NCI-H2171 (cell line): Measurements from ENCODE around the gene PHKG2.
A peak's percentile ranks its signal among the peaks of the same experiment; 100 is the strongest.

ENCODE experiments used
- DNase-seq: peaks from one replicate; lab custom pipeline; 2025; lab: John Stamatoyannopoulos, UW

The PHKG2 gene

DNA sequence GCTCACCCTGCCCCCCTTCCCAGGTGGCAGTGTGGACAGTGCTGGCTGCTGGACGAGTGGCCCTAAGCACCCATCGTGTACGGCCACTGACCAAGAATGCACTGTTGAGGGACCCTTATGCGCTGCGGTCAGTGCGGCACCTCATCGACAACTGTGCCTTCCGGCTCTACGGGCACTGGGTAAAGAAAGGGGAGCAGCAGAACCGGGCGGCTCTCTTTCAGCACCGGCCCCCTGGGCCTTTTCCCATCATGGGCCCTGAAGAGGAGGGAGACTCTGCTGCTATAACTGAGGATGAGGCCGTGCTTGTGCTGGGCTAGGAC is 8.5 kb downstream of the PHKG2 start:
- no peak for DNase-seq

DNA sequence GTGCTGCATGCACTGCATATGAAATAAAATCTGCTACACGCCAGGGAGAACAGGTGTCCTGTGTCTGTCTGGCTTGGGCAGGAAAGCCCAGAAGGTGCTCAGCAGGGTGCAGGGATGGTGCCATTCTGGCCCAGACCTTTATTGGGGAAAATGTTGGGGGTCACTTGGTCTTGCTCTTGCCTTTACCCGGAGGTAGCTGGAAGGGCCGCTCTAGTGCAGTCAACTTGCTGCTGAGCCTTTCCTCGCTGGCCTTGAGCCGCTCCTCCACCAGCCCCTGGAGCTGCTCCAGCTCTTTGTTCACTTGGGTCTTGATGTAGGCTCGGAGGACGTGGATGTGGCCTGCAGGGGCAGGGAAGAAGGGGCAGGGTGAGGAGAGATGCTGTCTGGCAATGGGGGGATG is 9.1 kb downstream of the PHKG2 start:
- DNase-seq = no peak

DNA sequence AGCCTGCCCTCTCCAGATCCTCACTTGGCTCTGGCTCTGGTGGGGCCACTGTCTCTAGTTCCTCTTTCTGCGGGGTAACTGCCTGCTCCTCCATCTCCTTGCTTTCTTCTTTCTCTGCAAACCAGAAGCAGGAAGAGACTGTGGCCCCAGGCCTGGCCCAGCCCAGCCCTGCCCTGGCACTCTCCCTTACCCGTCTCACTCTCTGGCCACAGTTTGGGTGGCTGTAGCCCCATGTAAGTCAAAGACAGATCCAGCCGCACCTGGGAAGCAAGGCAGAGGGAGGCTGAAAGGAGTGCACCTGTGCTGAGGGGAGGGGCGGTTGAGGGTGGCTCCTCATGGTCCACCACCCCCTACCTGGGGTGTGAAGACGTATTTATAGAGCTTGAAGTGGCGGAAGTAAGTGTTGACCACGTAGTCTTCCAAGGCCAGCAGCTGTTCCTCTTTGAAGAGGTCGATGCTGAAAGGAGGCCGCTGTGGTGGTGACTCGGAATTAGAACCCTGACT is 10.8 kb downstream of the PHKG2 start:
- DNase-seq = no peak

DNA sequence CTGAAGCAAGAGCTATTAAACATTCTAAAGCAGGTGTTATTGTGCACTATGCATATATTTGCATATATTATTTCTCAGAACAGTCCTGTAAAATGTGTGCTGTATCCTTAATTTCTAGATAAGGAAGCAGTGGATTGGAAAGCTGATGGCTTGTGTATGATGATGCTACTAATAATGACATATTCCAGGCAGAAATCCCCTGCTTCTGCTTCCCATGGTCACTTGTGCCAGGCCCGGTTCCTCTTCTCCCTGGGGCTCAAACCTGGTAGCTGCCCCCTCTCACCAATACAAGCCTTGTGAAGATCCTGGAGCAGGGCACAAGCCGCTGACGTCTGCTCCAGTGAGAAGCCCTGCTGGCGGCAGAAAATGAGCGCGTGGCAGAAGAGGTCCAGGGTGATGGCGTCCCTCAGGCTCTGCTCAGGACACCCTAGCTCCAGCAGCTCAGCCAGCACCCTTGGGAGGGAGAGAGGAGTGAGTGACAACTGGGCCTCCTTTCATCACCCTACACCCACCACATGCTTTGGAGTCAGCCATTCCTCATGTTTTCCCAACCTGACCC is 11.9 kb downstream of the PHKG2 start:
- no peak for DNase-seq

DNA sequence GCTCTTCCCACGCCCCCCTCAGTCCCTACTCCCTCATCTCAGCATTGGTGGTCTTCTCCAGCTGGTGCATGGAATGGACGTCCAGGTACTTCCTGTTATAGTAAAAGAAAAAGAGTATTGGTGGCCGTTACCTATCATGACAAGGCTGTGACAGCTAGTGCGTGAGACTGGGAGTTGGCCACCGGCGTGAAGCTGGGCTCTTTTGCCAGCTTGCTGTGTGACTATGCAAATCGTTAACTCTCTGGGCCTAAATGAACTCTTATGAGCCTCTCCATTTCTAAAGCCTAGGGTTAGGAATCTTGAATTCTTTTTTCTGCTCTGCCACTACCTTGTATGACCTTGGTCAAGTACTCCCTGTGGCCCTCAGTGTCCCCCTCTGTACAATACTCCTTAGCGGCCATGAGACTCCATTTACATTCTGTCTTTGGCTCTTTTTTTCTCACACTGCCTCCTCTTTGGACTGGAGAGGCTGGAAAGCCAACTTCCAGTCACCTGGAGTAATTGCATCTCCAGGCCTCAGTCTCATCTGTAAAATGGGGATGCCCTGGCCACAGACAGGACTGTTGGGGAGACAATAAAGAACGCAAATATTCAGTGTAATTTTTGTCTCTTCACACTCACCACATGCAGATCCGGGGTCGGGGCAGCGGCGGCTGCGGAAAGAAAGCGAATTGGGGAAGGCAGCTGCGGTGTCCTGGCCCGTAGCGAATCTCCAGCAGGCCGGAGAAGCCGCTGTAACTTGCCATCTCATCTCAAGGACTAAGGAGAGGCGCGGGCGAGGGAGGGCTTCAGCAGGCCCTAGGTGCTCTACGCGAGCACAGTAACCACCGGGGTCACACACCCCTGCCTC is 12.6 kb downstream of the PHKG2 start:
- DNase-seq = no peak

DNA sequence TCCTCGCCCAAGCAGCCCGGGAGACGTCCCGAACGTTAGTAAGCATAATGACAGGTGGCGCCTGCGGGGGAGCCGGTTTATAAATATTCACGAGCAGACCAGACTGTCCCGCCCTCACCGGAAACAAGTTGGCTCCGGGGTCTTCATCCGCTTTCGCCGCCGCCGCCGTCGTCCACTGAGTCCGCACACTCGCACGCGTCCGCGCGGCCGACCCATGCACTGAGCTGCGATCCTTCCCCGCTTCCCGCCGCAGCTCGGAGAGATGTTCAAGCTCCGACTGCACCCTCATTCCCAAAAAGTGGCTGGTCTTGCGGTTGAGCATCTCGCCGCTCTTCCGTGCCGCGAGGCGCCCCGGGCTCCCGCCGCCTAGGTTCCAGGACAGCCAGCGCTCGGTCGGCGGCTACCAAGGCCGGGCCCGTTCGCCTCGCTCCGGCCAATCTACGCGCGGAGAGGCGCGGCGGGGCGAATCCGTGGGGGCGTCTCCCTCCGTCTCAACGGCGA is 13.3 kb downstream of the PHKG2 start:
- peak; percentile 55 for DNase-seq

DNA sequence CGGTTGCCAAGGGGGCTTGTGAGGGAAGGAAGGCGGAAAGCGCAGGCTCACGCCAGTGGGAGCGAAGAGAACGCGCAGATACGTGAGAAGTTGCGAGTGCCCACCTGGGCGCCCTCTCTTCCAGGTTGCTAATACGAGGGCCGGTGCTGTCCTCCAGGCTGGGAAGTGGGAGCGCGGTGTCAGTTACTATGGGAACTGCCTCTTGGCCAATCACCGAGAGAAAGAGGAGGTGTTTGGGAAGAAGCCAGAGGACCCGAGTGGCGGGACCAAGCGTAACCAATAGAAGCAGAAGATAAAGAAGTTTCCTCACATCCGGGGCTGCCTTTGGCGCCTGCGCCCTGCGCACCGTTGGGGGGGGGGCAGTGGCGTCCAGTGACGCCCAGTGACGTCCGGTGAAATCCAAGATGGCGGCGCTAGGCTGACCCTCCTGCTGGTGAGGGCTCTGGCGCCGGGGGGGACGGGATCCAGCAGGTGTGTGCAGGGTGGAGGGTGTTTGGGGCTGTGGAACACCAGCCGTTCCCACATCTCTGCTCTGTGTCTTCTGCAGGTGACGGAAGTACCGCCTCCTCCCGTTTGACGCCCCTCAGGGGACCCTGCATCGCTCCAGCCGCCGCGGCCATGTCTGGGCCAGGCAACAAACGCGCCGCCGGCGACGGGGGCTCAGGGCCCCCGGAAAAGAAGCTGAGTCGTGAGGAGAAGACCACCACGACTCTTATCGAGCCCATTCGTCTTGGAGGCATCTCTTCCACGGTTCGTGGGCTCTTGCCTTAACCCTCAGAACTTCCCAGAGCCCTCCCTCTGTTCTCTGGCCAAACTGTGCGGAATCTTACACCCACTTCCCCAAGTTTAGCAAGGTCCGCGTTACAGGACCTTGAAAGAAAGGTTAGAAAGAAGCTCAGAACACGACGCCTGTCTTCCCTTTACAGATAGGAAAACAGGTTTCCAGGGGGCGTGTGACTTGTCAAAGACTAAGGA is 14.0 kb downstream of the PHKG2 start, which contains the start of the genes CFAP119 and RNF40:
TSS of gene CFAP119 (minus strand) at position 135 of the 975 bp plus-strand sequence. CDS start 314 bp downstream, outside the sequence.
TSS of gene RNF40 (plus strand) at position 395 of the 975 bp plus-strand sequence. CDS start at position 619, 224 bp downstream.
- peak; percentile 93 for DNase-seq

DNA sequence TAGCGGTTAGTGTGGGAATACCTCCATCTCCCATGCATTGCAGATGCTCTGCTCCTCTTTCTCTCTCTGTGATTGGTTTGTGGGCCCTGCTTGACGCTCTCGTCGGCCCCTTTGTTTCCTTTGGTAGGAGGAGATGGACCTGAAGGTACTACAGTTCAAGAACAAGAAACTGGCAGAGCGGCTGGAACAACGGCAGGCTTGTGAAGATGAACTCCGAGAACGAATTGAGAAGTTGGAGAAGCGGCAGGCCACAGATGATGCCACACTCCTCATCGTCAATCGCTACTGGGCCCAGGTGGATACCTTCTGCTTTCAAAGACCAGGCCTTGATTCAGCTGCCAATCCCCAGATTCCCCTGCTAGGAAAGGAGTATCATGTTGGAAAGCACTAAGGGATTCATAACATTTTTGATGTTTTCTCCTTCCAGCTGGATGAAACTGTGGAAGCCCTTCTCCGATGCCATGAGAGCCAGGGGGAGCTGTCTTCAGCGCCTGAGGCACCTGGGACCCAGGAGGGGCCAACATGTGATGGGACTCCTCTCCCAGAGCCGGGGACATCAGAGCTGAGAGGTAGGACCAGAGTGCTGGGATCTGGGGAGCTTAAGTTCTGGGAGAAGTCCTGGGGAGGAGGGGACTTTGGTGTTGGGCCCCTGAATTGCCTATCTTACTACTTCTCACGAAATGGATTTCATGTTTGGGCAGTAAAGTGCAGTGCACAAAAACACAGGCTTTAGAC is 14.9 kb downstream of the PHKG2 start:
- DNase-seq = no peak

DNA sequence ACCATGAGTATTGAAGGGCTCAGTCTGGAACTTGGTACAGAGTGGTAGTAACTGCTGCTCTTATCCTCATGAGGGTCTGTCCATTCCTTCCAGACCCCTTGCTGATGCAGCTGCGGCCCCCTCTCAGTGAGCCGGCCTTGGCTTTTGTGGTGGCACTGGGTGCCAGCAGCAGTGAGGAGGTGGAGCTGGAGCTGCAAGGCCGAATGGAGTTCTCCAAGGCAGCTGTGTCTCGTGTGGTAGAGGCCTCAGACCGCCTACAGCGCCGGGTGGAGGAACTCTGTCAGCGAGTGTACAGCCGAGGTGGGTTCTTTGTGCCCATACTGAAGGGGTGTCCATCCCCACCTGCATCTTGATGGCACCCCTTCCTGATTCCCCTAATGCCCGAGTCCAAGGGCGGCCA is 15.9 kb downstream of the PHKG2 start:
- DNase-seq = no peak

DNA sequence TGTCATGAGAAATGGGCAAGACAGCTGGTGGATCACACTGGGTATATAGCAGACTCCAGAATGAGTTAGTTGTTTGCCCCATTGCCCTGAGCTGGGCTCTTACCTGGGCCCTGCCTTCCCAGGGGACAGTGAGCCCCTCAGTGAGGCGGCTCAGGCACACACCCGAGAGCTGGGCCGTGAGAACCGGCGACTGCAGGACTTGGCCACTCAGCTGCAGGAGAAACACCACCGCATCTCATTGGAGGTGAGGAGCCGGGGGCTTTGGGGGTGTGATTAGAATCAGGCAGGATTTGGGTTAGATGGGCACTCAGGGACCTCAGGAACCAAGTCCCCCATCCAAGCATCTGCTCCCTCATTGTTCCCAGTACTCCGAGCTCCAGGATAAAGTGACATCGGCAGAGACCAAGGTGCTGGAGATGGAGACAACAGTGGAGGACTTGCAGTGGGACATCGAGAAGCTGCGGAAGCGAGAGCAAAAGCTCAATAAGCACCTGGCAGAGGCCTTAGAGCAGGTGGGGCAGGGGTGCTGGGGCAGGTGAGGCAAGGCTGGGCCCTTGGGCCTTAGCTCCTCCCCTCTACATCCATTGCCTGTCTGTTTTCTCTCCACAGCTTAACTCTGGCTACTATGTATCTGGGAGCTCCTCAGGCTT is 16.7 kb downstream of the PHKG2 start:
- no peak for DNase-seq

DNA sequence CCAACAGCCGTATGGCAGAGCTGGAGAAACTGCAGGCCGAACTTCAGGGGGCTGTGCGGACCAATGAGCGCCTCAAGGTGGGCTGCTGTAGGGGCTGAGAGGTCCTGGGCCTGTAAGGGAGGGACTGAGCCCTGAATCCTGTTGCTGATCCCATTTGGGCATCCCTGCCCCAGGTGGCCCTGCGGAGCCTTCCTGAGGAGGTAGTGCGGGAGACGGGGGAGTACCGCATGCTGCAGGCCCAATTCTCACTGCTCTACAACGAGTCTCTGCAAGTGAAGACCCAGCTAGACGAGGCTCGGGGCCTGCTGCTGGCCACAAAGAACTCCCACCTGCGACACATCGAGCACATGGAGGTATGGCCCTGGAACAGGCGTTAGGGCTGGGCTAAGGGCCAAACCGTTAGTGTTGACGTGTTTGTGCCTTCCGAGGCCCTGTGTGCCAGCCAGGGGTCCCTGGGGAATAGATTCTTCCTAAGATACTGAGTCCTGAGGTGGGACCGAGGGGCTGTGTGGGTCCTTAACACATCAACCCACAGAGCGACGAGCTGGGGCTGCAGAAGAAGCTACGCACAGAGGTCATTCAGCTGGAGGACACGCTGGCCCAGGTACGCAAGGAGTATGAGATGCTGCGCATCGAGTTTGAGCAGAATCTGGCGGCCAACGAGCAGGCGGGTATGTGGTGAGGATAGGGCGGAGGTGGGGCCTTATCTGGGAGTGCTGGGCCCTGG is 18.1 kb downstream of the PHKG2 start:
- DNase-seq = no peak

DNA sequence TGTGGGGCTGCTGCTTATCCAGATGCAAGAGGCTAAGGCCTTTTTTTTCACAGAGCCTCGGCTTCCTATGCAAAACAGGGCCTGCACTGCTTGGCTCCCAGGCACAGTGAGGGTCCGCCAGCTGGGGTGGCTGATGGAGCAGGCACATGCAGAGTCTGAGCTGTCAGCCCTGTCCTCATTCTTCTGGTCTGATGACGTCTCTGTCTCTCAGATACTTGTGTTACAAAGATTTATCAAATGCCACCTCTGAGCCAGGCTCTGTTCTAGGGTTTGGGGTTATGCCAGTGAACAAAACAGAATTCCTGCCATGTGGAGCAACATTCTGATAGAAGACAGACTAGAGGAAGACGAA is 18.7 kb downstream of the PHKG2 start:
- DNase-seq = no peak

DNA sequence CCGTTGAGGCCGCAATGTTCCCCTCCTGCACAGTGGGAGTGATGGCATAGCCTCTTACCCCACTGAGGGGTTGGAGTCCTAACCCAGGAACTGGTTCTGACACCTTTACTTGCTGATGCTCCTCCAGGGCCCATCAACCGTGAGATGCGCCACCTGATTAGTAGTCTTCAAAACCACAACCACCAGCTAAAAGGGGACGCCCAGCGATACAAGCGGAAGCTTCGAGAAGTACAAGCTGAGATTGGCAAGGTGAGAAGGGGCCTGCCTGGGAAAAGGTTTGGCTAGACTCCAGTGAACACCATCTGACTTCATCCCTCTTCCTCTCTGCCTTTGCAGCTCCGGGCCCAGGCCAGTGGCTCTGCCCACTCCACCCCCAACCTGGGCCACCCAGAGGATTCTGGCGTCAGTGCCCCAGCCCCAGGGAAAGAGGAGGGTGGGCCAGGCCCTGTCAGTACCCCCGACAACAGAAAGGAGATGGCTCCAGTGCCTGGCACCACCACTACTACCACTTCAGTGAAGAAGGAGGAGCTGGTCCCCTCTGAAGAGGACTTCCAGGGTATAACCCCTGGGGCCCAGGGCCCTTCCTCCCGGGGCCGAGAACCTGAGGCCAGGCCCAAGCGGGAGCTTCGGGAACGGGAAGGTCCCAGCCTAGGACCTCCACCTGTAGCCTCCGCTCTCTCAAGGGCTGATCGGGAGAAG is 19.7 kb downstream of the PHKG2 start:
- no peak for DNase-seq

DNA sequence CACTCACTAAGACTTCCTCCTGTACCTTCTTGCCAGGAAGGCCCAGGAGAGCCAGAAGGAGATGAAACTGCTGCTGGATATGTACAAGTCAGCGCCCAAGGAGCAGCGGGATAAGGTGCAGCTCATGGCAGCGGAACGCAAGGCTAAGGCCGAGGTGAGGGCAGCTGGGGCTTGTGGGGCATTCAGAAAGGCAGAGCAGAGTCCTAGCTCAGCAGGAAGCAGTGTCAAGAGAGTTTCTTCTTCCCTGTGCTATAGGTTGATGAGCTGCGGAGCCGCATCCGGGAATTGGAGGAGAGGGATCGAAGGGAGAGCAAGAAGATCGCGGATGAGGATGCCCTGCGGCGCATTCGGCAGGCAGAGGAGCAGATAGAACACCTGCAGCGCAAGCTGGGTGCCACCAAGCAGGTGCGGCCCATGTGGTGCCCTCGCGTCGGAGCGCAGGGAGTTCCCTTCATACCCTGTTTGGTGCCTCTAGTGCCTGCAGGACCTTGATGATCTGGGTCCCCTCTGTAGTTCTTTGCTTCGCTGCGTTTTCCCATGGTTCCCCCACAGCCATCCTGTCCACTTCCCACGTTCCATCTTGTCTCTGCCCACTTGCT is 20.5 kb downstream of the PHKG2 start:
- DNase-seq = no peak

DNA sequence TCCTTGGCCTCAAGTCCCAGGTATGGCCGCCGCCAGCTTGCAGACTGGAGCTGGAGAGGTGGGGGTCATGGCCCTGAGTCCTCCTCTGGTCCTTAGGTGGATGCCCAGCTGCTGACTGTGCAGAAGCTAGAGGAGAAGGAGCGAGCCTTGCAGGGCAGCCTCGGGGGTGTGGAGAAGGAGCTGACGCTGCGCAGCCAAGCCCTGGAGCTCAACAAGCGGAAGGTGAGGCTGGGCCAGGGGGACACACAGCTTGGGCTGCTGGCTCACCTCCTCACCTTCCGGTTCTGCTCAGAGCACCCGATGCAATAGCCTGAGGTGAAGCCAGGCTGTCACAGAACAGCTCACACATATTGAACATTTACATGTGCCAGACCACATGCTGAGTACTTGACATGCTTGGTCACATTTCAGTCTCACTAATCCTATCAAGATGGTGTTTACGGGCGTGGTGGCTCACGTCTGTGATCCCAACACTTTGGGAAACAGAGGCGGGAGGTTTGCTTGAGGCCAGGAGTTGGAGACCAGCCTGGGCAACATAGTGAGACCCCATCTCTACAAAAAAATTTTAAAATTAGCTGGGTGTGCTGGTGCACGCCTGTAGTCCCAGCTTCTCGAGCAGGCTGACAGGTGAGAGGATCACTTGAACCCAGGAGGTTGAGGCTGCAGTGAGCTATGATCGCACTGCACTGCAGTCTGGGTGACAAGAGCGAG is 21.3 kb downstream of the PHKG2 start:
- DNase-seq = no peak

DNA sequence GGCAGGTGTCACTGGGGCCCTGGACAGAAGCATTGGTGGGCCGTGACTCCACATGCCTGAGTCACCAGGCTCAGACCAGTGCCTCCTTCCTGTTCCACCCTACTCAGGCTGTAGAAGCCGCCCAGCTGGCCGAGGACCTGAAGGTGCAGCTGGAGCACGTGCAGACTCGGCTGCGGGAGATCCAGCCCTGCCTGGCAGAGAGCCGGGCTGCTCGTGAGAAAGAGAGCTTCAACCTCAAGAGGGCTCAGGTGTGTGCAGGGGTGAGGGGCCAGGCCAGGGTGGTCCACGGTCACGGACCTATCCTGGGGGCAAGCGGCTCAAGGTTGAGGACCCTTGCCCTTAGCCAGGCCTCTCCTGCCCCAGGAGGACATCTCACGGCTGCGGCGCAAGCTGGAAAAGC is 23.5 kb downstream of the PHKG2 start:
- DNase-seq = no peak

DNA sequence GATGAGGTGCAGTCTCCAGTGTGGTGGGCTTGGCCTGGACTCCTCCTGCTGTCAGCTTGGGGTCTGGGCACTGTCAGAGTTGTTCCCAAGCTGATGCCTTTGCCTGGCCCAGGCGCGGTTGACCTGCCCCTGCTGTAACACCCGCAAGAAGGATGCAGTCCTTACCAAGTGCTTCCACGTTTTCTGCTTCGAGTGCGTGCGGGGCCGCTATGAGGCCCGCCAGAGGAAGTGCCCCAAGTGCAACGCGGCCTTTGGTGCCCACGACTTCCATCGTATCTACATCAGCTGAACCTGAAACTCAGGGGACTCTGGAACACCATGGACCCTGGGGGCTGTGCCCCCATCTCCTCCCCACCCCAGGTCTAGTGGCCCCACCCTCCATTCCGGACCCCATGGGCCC is 25.6 kb downstream of the PHKG2 start:
- DNase-seq = no peak

DNA sequence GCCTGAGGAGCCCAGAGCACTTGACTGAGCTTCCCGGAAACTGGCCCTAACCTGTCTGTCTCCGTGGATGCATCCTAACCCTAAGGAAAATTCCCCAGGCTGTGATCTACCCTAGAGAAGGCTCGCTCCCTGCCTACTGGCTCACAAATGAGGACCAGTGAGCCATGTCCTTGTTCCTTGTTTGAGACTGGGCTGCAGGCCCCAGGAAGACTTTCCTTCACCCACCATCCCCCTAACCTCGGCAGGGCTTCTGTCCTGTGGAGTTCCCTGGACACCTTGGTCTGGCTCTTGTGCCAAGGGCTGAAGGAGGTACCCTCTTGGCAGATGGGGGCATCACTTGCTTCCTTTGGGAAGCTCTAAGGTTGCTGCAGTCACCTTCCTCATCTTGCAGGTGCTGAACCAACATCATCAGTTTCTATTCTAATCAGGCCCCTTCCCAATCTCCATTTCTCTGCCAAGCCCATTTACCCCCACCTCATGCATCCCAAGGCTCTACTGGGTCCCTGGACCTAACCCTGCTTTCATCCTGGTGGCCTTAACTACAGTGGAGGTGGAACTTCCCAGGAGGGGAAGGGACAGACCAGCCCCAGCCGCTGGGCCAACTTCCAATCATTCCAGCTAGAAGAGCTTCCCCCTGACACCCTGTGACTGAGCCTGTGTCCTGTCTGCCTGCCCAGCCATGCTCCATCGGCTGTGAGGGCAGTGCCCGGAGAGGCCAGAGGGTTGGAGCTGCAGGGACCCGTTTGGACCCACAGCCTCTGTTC is 26.3 kb downstream of the PHKG2 start:
- DNase-seq = no peak
